Adrenal gland (tissue), 12 donors: Measurements from ENCODE around the gene CD7. TPM values are rescaled to one million over a fixed set of nuclear protein-coding genes. Genes with fewer than 3 reads are reported as not detected.

Source experiments
- DNase-seq, 7 donors: peaks; one replicate each; pipeline ENCODE4 v3.0.0-alpha.2; 2019 to 2020
- H3K27ac ChIP-seq, 5 donors: fragments of 200-600 bp; sonication (generic) in 4 of 5; 1 replicate in 3 of 5; 2 replicates in 2 of 5; pipeline versions ENCODE4 v1.5.1 to v1.8.0; 2016 to 2020; ENCODE audit warnings: mild to moderate bottlenecking in 1 of 5
- H3K27me3 ChIP-seq: fragments of 200-600 bp; 2 replicates; pipeline ENCODE4 v1.8.0; 2021
- H3K36me3 ChIP-seq, 2 donors: fragments of 200-600 bp; replicated peaks in 1 of 2; 1 replicate in 1 of 2; 2 replicates in 1 of 2; pipeline versions ENCODE4 v1.5.1 to v1.8.0; 2018 to 2022
- H3K4me1 ChIP-seq, 2 donors: fragments of 200-600 bp; replicated peaks in 1 of 2; 1 replicate in 1 of 2; 2 replicates in 1 of 2; pipeline versions ENCODE4 v1.5.1 to v1.8.0; 2018 to 2021
- H3K4me3 ChIP-seq, 4 donors: fragments of 200-600 bp; sonication (generic) in 3 of 4; one replicate each; pipeline ENCODE4 v1.5.1; 2016 to 2018
- H3K9me3 ChIP-seq, 3 donors: fragments of 200-600 bp; sonication (generic) in 1 of 3; replicated peaks in 1 of 3; 1 replicate in 2 of 3; 2 replicates in 1 of 3; pipeline versions ENCODE4 v1.5.1 to v1.8.0; 2016 to 2021
- CTCF ChIP-seq, 6 experiments: fragments of 450-650 bp in 4 of 6; fragments of 200-600 bp in 2 of 6; sonication (generic) in 1 of 6; IDR thresholded peaks; 1 replicate in 5 of 6; 2 replicates in 1 of 6; pipeline versions ENCODE4 v1.5.1 to v1.8.0; 2016 to 2021; ENCODE audit warnings: antibody characterized with exemption in 6 of 6, mild to moderate bottlenecking in 2 of 6, moderate library complexity in 1 of 6
- POLR2A ChIP-seq, 2 donors: fragments of 450-650 bp; IDR thresholded peaks; one replicate each; pipeline ENCODE4 v1.6.1; 2017; ENCODE audit warnings: antibody characterized with exemption in 2 of 2, mild to moderate bottlenecking in 2 of 2, moderate library complexity in 1 of 2
- WGBS, 4 donors: extraction: QIAGEN DNeasy Blood & Tissue Kit in 2 of 4; methylation state at CpG; one replicate each; pipeline versions ENCODE4 v1.1.5 to v1.1.7; 2013 to 2017; 5-methylcytosine and 5-hydroxymethylcytosine counted together
- intact Hi-C, 2 donors: fragments of 100-400 bp; cut with DNase I; formaldehyde crosslinking; loops; one replicate each; pipeline versions ENCODE4 v1.14.1 to v1.15.0; 2022 to 2023
- polyA plus RNA-seq, 3 donors: library from polyadenylated mRNA; stranded (reverse); fragments of 200-250 nt in 2 of 3; fragments of 350-450 nt in 1 of 3; fragmentation: Illumina TruSeq in 1 of 3; extraction: RNeasy Lipid Tissue Mini Kit (QIAGEN cat#74804) in 1 of 3; gene quantifications; one replicate each; pipeline ENCODE4 v1.2.3, GENCODE V29; 2013 to 2014
- total RNA-seq, 9 donors: library from RNA; depleted of rRNA in 4 of 9; stranded (reverse); fragments of >200 nt in 4 of 9; fragments of 120-200 nt in 1 of 9; fragmentation: NEBNext Ultra II Directional in 1 of 9; extraction: Animal tissue kit (Norgen Biotek cat#: 25700) in 1 of 9; gene quantifications; one replicate each; pipeline versions ENCODE4 v1.1.0 to v1.2.4, GENCODE V29; 2013 to 2023
- donor health status: healthy with polysubstance abuse.
- donor health status: Bipolar disorder and iron deficiency.
- donor health status: DM: yes; HTN: yes; CAD: no.
- donor health status: DM: no; HTN: no; CAD: no.
- donor health status: DM: no; HTN: no; CAD: no.
- donor health status: DM: yes; HTN: yes; CAD: no.

CD7 gene
- total and polyA plus RNA-seq, 12 donors = 0.11 to 4.2 (median 1.6) TPM; not detected in 2

GRCh38 chr17:82330322-82331239 lies 13.2 kb upstream of the CD7 start:
- Histone ChIP-seq H3K27me3 (no peaks in the 10 kb centered on the region), H3K4me3 (no peak overlapping the region), H3K27ac (no peak overlapping the region), H3K4me1 (peaks cover 12 to 20% of the 10 kb centered on the region in 2 donors), H3K9me3 (no peaks in the 10 kb centered on the region), H3K36me3 (no peaks in the 10 kb centered on the region)
- intact Hi-C loops = no loop called here
- peak in 2 of 7 donors; percentile 24 to 36 for DNase-seq
- 50 to 82% (median 59%) methylated on average over 7 to 28 of the region's 28 CpGs for WGBS, 4 donors
- no peak for TF ChIP-seq CTCF (IDR thresholded peaks at IDR 0.05)
- no peak for TF ChIP-seq POLR2A (IDR thresholded peaks at IDR 0.05)

DNA sequence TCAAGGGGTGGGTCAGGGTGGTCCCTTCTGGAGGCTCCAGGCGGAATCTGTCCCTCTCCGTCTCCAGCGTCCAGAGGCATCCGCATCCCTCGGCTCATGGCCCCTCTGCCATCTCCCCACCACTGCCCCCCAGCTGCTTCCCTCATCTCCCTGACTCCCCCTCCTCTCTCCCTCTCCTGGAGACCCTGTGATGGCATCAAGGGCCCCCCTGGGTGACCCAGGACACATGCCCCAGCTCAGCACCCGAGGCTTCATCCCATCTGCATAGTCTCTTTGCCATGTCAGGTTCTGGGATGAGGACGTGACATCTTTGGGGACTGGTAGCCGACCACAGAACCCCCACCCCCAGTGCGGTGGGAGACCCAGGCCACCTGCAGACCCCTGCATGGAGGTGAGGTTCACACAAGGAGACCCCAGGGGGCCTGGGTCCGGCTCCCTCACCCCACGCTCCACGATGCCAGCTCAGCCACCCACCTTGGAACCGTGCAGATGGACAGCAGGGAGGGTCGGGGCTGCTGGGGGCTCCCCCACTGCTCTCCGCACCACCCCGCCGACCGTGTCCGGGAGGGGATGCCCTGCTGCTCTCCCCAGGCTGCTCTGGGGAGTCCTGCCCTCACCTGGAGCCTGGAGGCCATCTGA lies 12.4 kb upstream of the CD7 start:
- TF ChIP-seq CTCF (IDR thresholded peaks at IDR 0.05) = no peak
- no peak for TF ChIP-seq POLR2A (IDR thresholded peaks at IDR 0.05)
- no peak for DNase-seq
- H3K4me1 ChIP-seq = peaks cover 6 to 13% of the 10 kb centered on the region in 2 donors
- WGBS, 4 donors = 69 to 85% (median 75%) methylated on average over 9 to 19 of the region's 19 CpGs
- no peak overlapping the region for H3K27ac ChIP-seq
- no peaks in the 10 kb centered on the region for H3K27me3 ChIP-seq
- H3K9me3 ChIP-seq = no peaks in the 10 kb centered on the region
- intact Hi-C loops = no loop called here
- H3K4me3 ChIP-seq = no peak overlapping the region
- H3K36me3 ChIP-seq = no peaks in the 10 kb centered on the region

GRCh38 chr17:82328994-82329507 lies 11.6 kb upstream of the CD7 start:
- Histone ChIP-seq H3K27me3 (no peaks in the 10 kb centered on the region), H3K9me3 (no peaks in the 10 kb centered on the region), H3K4me1 (peaks cover 0 to 5% of the 10 kb centered on the region in 2 donors), H3K36me3 (no peaks in the 10 kb centered on the region), H3K27ac (no peak overlapping the region), H3K4me3 (no peak overlapping the region)
- TF ChIP-seq POLR2A (IDR thresholded peaks at IDR 0.05) = no peak
- TF ChIP-seq CTCF (IDR thresholded peaks at IDR 0.05) = no peak
- intact Hi-C loops = no loop called here
- no peak for DNase-seq
- WGBS, 4 donors = 77 to 92% (median 90%) methylated on average over 8 to 15 of the region's 15 CpGs
